ENCODE results near the gene RBM22. TPM values are rescaled to one million over a fixed set of nuclear protein-coding genes. Genes with fewer than 3 reads are reported as not detected.

The RBM22 gene
- total RNA-seq, 1 experiment from 2014 or later = 35.8 TPM

- no peak for DNase-seq (ENCODE audit: low spot score)
Measured at GRCh38 chr5:150651924-150652671, 48.8 kb downstream of the RBM22 start.

DNA sequence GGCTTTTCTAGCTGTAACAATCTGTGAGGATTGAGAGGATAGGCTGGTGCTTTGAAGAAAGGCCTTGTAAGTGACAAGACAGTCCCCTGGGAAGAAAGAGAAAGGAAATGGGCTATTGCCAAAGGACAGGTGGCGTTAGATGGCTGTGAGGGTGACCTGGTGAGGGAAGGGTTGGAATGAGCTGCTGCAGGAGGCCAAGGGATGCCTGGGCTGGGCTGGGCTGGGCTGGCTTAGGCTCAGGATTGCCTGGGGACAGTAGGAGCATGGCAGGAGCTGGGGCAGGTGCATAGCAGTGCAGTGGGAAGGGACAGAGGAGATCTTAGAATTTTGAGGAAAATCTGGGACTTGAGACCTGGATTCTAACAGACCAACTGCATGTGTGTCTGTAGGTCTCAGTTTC, 49.5 kb downstream of the RBM22 start:
- DNase-seq (ENCODE audit: low spot score) = no peak

DNA sequence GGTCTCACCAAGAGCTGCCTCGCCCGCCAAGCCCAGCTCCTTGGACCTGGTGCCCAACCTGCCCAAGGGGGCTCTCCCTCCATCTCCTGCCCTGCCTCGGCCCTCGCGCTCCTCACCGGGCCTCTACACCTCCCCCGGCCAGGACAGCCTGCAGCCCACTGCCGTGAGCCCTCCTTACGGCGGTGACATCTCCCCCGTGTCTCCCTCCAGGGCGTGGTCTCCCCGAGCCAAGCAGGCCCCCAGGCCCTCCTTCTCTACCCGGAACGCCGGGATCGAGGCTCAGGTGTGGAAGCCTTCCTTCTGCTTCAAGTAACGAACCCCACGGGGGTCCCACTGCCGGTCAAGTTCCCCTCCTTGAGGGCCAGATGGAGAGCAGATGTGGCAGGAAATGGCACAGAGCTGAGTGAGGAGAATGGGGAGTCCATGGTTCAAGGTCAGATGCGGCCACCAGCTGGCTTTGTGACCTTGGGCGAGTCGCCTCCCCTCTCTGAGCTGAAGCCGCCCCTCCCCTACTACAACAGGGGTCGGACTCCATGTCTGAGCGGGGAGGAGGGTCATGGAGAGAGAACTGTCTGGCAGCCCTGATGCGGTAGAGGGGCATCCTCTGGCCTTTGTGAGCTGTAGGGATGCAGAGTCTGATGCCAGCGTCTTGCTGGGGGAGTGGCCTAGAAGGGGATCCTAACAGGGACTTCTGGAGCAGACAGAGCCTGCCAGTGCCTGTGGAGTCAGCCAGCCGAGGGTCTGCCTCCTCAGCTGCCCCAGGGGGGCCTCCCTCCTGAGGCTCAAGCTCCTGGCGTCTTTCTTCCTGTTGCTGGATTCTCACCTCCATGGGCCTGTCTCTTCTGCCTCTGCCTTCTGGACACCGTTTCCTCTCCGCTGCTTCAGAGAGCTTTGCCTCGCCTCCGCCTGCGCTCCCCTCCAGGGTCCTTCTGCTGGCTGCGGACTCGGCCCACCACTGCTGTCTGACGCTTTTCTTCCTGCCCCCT, 50.5 kb downstream of the RBM22 start:
- no peak for DNase-seq (ENCODE audit: low spot score)

GRCh38 chr5:150649108-150650020, 51.5 kb downstream of the RBM22 start:
- DNase-seq (ENCODE audit: low spot score) = no peak

GRCh38 chr5:150648294-150649107, 52.4 kb downstream of the RBM22 start:
- DNase-seq (ENCODE audit: low spot score) = no peak

DNA sequence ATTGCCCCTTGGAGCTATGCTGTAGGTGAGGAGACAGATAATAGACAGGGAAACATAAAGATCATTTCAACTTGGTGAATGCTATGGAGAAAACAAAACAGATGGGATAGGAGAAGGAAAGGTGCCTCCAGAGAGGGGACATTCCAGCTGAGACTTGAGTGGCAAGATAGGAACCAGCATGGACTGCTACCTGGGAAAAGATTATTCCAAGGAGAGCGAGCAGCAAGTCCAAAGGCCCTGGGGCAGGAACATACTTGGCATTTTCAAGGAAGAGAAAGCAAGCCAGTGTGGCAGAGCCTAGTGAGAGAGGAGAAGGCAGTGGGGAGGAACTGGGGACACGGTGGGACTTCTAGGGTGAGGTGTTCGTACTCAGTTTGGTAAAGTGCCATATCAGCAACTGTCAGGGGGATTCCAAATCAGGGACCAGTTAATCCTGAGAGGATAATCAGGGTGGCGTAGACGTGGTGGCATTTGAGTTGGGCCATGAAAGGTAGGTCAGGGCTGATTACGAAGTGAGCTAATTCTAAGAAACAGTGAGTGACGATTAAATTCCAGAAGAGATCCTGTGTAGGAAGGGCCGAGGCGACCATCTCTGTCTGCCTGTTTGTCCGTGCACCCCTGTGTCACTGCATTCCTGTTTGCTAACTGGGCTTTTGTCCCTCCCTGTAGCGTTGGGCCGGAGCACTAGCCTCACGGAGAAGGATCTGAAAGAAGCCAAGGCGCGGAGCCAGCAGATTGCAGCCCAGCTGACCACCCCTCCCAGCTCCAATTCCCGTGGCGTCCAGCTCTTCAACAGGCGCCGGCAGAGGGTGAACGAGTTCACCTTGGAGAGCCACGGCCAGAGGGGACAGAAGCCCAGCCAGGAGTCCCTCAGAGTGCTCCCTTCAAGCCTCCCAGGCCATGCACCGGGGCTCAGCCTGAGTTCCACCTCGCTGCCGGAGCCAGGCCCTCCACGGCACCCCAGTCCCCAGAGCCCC, 53.3 kb downstream of the RBM22 start:
- no peak for DNase-seq (ENCODE audit: low spot score)

DNA sequence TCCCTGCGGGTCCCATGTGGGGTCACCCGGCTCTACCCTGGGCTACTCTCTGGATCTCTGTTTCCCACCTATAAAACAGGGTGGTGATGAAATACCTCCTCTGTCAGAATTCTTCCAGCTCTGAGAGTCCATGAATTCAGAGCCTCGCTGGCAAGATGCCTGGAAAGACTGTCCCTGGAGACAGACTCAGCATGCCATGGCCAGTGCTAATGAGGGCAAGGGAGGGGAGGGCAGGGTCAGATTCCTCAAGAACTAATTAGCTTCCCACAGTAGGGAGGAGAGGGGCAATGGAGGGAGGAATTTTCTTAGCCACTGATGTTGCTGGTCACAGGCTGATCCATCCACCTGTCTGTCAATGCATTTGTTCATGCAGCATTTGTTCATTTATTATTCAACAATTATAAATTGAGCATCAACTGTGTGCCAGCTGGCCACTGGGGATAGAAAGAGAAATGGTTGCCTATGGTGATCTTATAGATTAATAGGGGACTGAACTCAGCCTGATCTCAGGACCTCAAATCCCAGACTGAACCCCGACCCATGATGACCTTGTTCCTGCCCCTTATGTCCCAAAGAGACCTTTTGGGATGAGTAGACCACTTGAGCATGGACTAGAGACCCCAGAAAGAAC, 55.7 kb downstream of the RBM22 start:
- DNase-seq (ENCODE audit: low spot score) = peak; percentile 74

DNA sequence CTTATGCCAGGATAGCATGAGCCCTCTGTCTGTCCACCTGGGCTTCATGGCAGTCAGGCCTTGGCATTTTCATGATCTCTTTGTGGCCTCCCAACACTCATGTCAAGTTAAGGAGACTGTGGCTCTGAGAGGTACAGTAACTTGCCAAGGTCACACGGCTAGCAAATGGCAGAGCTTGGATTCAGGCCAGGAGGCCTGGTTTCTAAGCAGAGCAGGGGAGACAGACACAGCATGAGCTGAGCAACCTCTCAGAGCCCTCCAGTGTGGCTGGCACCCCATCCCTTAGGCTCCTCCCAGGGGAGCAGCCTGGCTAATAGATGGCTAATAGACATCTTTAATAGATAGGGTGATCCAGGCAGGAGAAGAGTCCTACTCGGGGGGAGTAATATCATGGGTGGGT, 56.3 kb downstream of the RBM22 start:
- DNase-seq (ENCODE audit: low spot score) = no peak

DNA sequence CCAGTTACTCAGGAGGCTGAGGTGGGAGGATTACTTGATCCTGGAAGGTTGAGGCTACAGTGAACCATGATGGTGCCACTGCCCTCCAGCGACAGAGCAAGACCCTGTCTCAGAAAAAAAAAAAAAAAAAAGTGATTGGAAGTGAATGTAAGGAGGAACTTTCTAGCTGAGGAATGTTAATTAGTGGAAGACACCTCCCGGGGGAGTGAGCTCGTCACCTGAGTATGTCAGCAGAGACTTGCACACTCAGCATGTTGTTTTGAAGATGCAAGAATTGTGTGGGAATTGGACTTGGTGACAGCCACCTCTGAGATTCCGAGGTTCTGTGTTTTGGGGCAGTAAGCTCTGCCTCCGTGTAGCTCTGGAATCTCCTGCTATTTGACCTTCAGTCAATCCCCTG, 56.8 kb downstream of the RBM22 start:
- no peak for DNase-seq (ENCODE audit: low spot score)

DNA sequence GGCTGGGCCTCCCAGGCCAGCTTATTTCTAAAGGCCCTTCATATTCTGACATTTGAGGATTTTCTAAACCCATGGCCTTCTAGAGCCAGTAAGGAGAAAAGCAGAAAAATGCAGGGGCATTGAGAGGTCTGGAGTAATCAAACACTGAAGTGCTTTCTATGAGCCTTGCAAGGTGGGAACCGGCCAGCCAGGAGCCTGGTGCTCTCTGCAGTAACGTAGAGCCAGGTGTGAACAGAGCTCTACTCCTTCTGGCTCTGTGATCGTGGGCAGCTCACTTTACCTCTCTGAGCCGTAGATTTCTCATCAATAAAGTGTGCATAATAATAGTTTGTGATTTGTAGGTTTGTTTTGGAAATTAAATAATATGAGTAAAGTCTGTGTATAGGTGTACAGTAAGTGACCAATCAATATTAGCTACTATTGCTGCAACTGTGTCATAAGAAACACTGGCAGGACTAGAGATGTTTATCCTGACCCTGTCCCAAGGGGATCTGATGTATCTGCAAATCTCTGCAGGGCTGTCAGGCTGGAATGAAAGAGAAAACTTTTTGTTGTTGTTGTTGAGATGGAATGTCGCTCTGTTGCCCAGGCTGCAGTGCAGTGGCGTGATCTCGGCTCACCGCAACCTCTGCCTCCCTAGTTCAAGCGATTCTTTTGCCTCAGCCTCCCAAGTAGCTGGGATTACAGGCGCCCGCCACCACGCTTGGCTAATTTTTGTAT, 57.7 kb downstream of the RBM22 start:
- DNase-seq (ENCODE audit: low spot score) = no peak

DNA sequence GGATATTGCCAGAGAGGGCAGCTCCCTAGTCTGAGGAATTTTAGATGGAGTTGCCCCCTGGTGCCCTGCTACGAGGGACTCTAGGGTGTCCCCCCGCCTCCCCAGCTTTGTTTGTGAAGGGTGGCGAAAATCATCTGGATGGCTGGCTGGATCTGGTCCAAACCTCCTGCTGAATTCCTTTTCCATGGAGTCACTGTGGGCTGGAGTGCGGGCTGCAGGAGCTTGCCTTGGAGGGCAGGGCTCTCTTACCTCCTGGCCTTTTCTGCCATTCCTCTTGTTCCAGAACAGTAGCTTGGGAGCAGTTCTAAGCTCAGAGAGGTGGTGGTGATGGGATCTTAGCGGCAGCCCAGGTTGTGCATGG, 58.3 kb downstream of the RBM22 start:
- DNase-seq (ENCODE audit: low spot score) = peak; percentile 91

GRCh38 chr5:150641824-150642566, 58.9 kb downstream of the RBM22 start:
- no peak for DNase-seq (ENCODE audit: low spot score)

GRCh38 chr5:150641006-150641570, 59.8 kb downstream of the RBM22 start:
- DNase-seq (ENCODE audit: low spot score) = peak; percentile 57
